ENCODE results near the gene CACNA2D1. TPM values are rescaled to one million over a fixed set of nuclear protein-coding genes. Genes with fewer than 3 reads are reported as not detected.

The CACNA2D1 gene
- polyA plus RNA-seq, 1 experiment: 19.5 TPM

GRCh38 chr7:82154728-82155127 lies 288.8 kb downstream of the CACNA2D1 start:
- POLR2A ChIA-PET: no interaction called here
- no peaks in the 10 kb centered on the region for H3K27me3 ChIP-seq (ENCODE audit: control insufficient read depth, insufficient read depth, low read length)
- no peak overlapping the region for H3K4me3 ChIP-seq (ENCODE audit: low read depth, low read length)
- TF ChIP-seq CTCF (IDR thresholded peaks at IDR 0.05; ENCODE audit: low read depth, low read length): no peak
- CTCF ChIA-PET: no interaction called here
- H3K27ac ChIP-seq (ENCODE audit: low read depth, low read length): no peak overlapping the region
- H3K9me3 ChIP-seq (ENCODE audit: control insufficient read depth, insufficient read depth, low read length): no peaks in the 10 kb centered on the region
- no peak for DNase-seq (ENCODE audit: low read depth, low spot score)

- no peaks in the 10 kb centered on the region for H3K27me3 ChIP-seq (ENCODE audit: control insufficient read depth, insufficient read depth, low read length)
- no peak for TF ChIP-seq CTCF (IDR thresholded peaks at IDR 0.05; ENCODE audit: low read depth, low read length)
- CTCF ChIA-PET: no interaction called here
Observed at GRCh38 chr7:82153776-82154175, 289.8 kb downstream of the CACNA2D1 start.

GRCh38 chr7:82152858-82153257 lies 290.7 kb downstream of the CACNA2D1 start:
- Histone ChIP-seq H3K9me3 (ENCODE audit: control insufficient read depth, insufficient read depth, low read length) (no peaks in the 10 kb centered on the region), H3K4me3 (ENCODE audit: low read depth, low read length) (no peak overlapping the region), H3K27ac (ENCODE audit: low read depth, low read length) (no peak overlapping the region), H3K27me3 (ENCODE audit: control insufficient read depth, insufficient read depth, low read length) (no peaks in the 10 kb centered on the region)
- ChIA-PET CTCF (no interaction called here), POLR2A (no interaction called here)
- no peak for TF ChIP-seq CTCF (IDR thresholded peaks at IDR 0.05; ENCODE audit: low read depth, low read length)
- no peak for DNase-seq (ENCODE audit: low read depth, low spot score)

More at GRCh38 chr7:82153776-82154175, 289.8 kb downstream of the CACNA2D1 start:
- Histone ChIP-seq H3K4me3 (ENCODE audit: low read depth, low read length) (no peak overlapping the region), H3K9me3 (ENCODE audit: control insufficient read depth, insufficient read depth, low read length) (no peaks in the 10 kb centered on the region), H3K27ac (ENCODE audit: low read depth, low read length) (no peak overlapping the region)
- DNase-seq (ENCODE audit: low read depth, low spot score): no peak
- POLR2A ChIA-PET: no interaction called here

- ChIA-PET POLR2A (no interaction called here), CTCF (interaction anchor here (1.3 kb wide), 1 partner anchor 18 kb away, joined by 3 read pairs; no protein-coding TSS in a partner anchor)
- no peaks in the 10 kb centered on the region for H3K27me3 ChIP-seq (ENCODE audit: control insufficient read depth, insufficient read depth, low read length)
- no peaks in the 10 kb centered on the region for H3K9me3 ChIP-seq (ENCODE audit: control insufficient read depth, insufficient read depth, low read length)
- TF ChIP-seq CTCF (IDR thresholded peaks at IDR 0.05; ENCODE audit: low read depth, low read length): no peak
- no peak for DNase-seq (ENCODE audit: low read depth, low spot score)
- H3K4me3 ChIP-seq (ENCODE audit: low read depth, low read length): no peak overlapping the region
- no peak overlapping the region for H3K27ac ChIP-seq (ENCODE audit: low read depth, low read length)
Observed at GRCh38 chr7:82146491-82146890, 297.1 kb downstream of the CACNA2D1 start.

- no peak for DNase-seq (ENCODE audit: low read depth, low spot score)
- CTCF ChIA-PET: interaction anchor here (0.6 kb wide), 1 partner anchor 34 kb away, joined by 3 read pairs; no protein-coding TSS in a partner anchor
- Histone ChIP-seq H3K9me3 (ENCODE audit: control insufficient read depth, insufficient read depth, low read length) (no peaks in the 10 kb centered on the region), H3K4me3 (ENCODE audit: low read depth, low read length) (no peak overlapping the region), H3K27me3 (ENCODE audit: control insufficient read depth, insufficient read depth, low read length) (no peaks in the 10 kb centered on the region), H3K27ac (ENCODE audit: low read depth, low read length) (no peak overlapping the region)
- POLR2A ChIA-PET: no interaction called here
- no peak for TF ChIP-seq CTCF (IDR thresholded peaks at IDR 0.05; ENCODE audit: low read depth, low read length)
Observed at GRCh38 chr7:82142263-82142864, 301.2 kb downstream of the CACNA2D1 start.
